GM12801 (cell line): ENCODE data around the gene LEF1.

Source experiments
- TF ChIP-seq, protein P1 (sequence below): IDR thresholded peaks from one replicate; pipeline ENCODE4 v1.5.1; 2011; ENCODE audit warnings: control low read depth; ENCODE audit not compliant: insufficient read length; ENCODE audit errors: extremely low read depth

Gene LEF1

DNA sequence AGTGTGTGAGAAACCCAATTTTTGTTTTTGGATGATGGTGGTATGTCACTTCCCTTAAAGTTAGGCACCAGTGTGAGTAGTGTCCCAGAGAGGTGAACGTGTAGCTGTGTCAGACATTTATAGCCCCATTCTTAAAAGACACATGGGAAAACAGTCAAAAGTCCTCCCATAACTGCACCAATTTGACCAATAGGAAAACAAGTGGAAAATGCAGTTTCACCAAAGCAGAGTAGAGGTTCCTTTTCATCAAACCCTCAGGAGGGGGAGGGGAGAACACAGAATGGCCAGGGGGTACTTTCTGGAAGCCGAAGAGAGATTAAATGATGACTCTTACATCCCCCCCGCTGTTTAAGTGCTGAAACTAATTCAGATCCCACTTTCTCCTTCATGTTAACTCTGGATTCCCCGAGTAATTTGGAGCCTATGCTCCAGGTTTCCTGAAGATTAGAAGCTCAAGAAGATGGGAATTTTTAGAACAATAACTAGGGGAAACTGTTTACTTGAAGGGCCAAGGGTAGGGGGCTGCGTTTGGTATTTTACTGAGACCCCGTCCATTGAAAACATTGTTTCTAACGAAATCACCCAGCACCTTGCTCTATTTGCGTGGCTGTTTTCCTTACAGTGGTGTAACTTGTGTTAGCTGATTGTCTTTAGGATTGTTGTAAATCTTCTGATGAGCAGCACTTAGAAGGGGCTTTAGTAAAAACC is 2.1 kb upstream of the LEF1 start:
- TF ChIP-seq, protein P1, sequence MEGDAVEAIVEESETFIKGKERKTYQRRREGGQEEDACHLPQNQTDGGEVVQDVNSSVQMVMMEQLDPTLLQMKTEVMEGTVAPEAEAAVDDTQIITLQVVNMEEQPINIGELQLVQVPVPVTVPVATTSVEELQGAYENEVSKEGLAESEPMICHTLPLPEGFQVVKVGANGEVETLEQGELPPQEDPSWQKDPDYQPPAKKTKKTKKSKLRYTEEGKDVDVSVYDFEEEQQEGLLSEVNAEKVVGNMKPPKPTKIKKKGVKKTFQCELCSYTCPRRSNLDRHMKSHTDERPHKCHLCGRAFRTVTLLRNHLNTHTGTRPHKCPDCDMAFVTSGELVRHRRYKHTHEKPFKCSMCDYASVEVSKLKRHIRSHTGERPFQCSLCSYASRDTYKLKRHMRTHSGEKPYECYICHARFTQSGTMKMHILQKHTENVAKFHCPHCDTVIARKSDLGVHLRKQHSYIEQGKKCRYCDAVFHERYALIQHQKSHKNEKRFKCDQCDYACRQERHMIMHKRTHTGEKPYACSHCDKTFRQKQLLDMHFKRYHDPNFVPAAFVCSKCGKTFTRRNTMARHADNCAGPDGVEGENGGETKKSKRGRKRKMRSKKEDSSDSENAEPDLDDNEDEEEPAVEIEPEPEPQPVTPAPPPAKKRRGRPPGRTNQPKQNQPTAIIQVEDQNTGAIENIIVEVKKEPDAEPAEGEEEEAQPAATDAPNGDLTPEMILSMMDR: no peak

DNA sequence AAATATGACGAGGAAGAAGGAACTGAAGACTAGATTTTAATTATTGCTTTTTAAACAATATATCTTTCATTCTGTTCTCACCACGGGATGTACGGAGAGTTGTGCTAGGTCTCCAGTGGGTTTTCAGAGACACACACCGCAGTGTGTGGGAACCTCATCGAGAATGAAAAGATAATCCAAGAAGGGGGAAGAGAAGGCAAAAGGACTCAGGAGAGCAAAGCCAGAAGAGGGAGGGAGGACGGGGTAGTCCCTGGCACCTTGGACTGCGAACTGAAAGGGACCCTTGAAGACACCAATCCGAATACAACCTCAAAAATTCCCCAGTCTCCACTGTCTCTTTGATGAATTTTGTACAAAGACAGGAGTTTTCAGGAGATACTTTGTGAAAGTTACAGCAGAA is 932 bp upstream of the LEF1 start:
- TF ChIP-seq, protein P1: no peak

DNA sequence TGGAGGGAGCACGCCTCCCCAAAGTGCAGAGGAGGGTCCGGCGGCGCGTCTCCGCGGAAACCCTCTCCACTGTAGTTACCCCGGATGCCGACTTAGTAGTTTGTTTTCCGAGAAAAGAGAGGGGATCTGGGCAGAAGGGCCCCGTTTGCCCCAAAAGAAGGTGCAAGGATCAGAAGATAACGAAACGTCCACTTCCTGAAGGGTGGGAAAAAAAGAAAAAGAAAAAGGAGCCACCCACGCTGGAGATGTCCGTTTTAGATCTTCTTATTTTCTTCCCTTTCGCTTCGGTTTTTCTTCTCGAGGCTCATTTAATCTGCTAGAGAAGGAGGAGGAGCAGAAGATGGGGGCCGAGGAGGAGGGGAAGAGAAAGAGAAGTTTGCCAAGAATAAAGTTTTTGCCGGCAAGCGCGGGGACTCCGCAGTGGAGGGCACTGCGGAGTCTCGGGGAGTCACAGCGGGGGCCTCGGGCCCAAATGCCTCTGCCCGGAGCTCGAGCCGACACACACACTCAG is 517 bp downstream of the LEF1 start:
- TF ChIP-seq, protein P1: no peak

DNA sequence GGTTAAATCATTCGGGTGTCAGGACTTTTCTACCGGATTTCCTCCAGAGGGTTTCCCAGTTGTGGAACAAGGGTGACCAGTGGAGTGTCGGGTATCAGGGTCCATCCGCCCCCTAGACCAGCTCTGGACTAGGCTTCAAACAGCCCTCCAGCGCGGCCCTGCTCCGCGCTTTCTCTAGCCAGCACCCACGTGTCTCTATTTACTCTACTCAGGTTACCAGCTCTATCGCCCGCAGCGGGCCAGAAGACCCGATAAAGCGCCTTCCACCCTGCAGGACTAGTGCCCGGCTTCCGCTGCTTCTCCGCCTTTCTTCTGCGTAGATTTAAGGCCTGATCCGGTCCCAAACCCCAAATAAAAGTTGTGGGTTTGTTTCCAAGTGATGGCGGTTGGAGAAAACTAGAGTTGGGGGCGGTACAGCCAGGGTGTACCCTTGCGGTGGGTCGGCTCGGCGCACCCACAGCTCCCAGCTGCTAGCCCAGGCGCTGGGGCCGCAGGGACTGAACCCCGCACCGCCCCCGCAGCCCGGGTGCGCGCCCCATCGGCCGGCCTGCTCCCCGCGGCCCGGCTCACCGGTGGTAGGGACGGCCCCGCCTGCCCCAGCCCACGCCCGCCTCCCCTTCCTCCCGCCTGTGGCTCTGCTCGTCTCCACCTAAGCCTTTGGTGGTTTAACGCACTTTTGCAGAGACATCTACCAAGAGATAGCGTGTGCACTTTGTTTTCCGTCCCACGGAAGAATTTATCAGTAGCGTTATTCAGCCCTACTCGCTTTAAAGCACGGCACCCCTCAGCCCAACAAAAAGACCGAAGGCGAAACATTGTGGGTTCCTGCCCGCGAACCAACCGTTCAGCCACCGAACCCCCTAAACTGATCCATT is 2.1 kb downstream of the LEF1 start:
- TF ChIP-seq, protein P1: no peak

DNA sequence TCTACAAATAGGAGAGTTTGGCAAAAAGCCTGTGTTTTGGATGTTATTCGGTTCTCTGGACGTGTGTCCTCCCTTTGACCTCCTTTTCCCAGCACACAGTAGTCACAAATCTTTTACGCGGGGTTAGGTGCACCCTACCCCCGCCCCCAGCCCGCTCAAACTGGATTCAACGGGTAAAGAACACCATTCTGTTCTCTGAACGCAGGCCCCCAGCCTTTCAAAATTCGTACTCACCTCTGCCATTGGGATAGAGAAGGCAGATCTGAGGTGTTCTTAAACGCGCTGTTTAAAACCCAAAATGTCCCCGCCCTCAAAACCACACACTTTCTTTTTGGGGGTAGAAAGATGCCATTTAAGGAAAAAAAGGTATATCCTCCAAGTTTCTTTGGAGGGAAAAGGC is 2.7 kb downstream of the LEF1 start:
- TF ChIP-seq, protein P1: no peak

GRCh38 chr4:108165586-108165985 is 3.1 kb downstream of the LEF1 start:
- TF ChIP-seq, protein P1: no peak

GRCh38 chr4:108163351-108163750 is 5.4 kb downstream of the LEF1 start:
- TF ChIP-seq, protein P1: no peak
